GM19452 (cell line): Measurements from ENCODE around the gene MYO7A.

Experiments used
- ATAC-seq: cut with Tn5 transposase; IDR thresholded peaks from one replicate; pipeline ENCODE4 v1.9.1; 2021; ENCODE audit not compliant: unreplicated experiment

Gene MYO7A

GRCh38 chr11:77126861-77127234, 1.2 kb upstream of the MYO7A start:
- no peak for ATAC-seq

DNA sequence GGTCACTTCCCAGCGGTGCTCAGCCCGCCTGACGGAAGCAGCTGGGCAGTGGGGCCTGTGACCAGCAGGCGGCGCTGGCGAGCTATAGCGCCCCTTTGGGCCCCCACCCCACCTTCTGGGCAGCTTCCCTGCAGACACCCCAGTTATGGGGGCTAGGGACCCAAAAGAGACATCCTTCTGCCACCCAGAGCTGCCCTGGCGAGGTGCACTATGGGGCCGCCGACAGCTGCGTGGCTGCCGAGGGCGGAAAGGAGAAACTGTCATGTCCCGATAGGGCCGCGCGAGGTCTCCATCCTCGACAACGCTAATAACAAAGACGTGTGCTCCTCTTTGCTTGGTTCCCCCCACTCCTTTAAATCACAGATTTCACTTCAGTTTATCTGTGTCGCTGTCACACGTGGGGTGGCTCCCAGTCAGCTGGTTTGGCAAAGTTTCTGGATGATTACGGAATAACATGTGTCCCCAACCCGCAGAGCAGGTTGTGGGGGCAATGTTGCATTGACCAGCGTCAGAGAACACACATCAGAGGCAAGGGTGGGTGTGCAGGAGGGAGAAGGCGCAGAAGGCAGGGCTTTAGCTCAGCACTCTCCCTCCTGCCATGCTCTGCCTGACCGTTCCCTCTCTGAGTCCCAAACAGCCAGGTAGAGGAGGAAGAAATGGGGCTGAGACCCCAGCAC, 673 bp upstream of the MYO7A start:
- no peak for ATAC-seq

DNA sequence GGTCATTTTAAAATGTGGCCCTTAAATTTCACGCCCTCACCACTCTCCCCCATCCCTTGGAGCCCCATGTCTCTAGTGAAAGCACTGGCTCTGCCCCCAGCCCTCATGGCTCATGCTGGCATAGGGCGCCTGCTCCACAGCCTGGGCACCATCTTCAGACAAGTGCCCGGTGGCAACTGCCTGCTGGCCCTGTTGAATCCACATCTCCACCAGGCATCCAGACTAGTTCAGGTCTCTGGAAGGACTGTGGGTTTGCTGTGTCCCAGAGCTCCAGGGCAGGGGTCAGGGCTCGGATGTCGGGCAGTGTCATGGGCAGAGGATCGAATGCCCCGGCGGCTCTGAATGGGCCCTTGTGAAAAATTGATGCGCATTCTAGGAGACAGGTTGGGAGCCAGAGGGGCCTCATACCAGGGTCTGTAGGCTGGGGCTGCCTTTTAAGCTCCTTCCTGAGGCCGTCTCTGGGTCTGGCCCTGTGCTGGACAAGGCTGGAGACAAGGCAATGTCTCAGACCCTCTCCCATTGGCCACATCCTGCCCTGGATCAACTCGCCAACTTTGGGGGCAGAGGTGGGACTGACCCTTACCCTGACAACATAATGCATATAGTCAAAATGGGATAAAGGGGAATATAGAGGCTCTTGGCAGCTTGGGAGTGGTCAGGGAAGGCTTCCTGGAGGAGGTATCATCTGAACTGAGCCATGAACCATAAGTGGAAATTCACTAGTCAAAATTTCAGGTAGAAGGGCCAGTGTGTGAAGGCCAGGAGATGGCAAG, 1.2 kb downstream of the MYO7A start:
- no peak for ATAC-seq

- ATAC-seq: no peak
These were observed 2.1 kb downstream of the MYO7A start for GRCh38 chr11:77129842-77130756.

DNA sequence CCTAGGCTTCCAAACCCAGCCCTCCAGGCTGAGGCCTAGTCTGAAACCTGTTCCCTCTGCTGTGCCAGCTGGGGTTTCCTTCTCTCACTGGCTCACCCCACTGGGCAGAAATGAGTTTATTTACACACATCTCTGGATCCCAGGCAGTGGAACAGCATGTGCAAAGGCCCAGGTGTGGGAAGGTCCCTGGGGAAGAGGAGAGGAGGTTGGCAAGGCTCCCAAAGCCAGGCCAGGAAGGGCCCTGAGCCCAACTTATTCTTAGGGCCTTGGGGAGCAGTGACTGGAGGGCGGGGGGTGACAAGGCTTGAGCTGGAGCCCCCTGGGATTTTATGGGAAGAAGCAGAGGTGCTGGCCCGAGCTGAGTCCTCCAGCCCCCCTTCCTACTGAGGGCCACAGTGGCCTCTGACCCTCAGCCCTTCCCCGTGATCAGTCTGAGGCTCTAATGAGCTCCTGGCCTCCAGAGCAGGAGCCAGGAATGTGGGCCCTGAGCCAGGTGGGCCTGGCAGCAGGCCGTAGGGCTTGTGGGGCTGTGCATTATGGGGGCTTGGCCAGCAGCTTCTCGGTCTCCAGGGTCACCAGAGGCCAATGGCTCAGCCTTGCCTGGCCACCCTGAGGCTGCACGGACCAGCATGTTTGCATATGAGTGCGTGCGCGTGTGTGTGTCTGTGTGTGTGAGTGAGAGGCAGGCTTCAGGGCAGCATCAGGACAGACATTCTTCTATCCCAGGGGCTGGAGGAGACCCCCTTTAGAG, 2.9 kb downstream of the MYO7A start:
- no peak for ATAC-seq

DNA sequence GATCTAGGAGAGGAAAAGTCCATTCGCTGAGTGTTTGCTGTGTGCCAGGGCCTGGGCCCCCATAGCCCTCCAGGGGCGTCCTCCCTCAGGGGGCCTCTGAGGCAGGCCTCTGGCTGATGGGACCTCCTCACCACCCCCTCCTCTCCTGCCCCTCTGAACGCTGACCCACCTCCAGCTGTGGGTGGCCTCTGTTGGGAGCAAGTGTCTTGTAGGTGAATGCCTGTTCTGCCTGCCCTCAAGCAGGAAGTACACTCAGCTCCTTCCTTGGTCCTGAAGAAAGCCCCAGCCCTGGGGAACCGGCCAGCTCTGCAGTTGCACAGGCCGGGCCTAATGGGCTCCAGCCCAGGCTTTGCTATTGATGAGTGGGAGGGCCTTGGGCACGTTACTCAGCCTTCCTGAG, 3.5 kb downstream of the MYO7A start:
- no peak for ATAC-seq

- no peak for ATAC-seq
These were observed 7.0 kb downstream of the MYO7A start for GRCh38 chr11:77135069-77135468.

GRCh38 chr11:77136074-77136473, 8.0 kb downstream of the MYO7A start:
- ATAC-seq: no peak

GRCh38 chr11:77136784-77137420, 8.9 kb downstream of the MYO7A start:
- no peak for ATAC-seq

GRCh38 chr11:77137421-77137820, 9.4 kb downstream of the MYO7A start:
- no peak for ATAC-seq

GRCh38 chr11:77138106-77138649, 10.1 kb downstream of the MYO7A start:
- no peak for ATAC-seq

DNA sequence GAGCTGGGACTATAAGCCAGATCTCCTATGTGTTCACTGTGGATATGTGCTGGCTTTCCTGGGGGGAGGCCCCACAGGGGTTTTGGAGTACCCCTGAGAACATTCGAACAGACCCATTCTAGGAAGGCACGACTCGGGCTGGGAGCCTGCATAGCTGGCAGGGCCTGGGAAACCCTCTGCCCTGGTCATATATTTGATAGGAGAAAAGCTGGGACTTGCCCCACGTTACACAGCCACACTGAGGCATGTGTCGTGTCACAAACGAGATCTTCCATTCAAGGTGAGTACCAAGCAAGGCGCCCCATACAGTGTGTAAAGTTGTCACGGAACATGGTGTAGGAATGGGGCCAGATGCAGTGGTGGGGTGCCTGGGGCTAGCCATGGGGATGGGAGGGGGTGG, 11.2 kb downstream of the MYO7A start:
- no peak for ATAC-seq

GRCh38 chr11:77140231-77140851, 12.3 kb downstream of the MYO7A start:
- no peak for ATAC-seq

GRCh38 chr11:77141034-77141433, 13.0 kb downstream of the MYO7A start:
- no peak for ATAC-seq

- no peak for ATAC-seq
These were observed 13.4 kb downstream of the MYO7A start for GRCh38 chr11:77141475-77141874.

GRCh38 chr11:77142091-77142975, 14.3 kb downstream of the MYO7A start:
- ATAC-seq: no peak

DNA sequence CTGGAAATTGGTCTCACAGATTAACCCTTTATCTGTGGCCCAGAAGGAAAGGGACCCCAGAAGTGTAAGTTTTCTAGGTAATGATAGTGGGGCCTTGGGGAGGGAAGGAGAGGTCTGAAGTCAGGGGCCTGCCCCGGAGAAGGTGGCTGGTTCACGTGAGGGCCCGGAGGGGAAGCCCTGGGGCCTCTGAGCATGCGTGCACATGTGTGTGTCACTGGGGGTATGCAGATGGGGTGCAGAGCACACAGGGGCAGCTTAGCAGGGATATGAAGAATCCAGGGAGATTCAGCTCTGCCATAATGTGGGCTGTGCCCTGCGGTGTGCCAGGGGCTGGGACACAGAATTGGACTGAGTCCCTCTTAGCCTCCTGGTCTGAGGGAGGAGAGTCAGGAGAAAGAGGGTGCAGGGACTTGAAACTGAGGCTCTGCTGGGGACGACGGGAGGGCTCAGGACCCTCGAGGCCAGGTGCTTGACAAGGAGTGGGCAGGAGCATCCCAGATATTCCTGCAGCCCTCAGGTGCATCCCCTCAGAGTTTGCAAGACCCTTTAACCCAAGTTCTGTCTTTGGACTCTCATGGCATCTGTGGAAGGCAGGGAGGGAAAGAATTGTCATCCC, 15.5 kb downstream of the MYO7A start:
- ATAC-seq: no peak

- no peak for ATAC-seq
These were observed 16.3 kb downstream of the MYO7A start for GRCh38 chr11:77144196-77144856.
